HG02798 (cell line): ENCODE results near the gene OCA2.
"Not testable (repeated sequence)": the region's sequence is repeated elsewhere in the genome, so short reads cannot be mapped to it uniquely, and the experiment has no call there.

Experiments used
- ATAC-seq: cut with Tn5 transposase; IDR thresholded peaks from one replicate; pipeline ENCODE4 v1.9.1; 2021; ENCODE audit warnings: mild to moderate bottlenecking; ENCODE audit not compliant: unreplicated experiment, poor library complexity

OCA2 gene

DNA sequence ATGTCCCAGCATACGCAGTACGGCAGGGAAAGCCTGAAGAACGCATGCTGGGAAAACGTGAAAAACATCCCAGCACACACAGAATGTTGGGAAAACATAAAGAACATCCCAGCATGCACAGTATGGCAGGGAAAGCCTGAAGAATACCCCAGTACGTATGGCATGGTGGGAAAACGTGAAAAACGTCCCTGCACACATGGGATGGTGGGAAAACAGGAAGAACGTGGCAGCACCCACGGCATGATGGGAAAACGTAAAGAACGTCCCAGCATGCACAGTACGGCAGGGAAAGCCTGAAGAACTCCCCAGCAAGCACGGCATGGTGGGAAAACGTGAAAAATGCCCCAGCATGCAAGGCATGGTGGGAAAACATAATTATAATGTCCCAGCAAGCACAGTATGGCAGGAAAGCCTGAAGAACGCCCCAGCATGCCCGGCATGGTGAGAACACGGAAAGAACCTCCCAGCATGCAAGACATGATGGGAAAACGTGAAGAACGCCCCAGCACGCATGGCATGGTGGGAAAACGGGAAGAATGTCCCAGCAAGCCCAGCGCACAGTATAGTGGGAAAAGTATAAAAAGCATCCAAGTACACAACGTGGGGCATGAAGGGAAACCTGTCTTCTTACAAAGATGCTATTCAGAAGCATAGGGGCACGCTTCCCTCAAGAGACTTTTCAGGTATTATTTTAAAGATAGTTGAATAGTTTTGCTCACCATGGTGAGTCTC lies 128.3 kb downstream of the OCA2 start:
- no peak for ATAC-seq

- ATAC-seq, result no peak
These were observed 131.6 kb downstream of the OCA2 start for GRCh38 chr15:27967541-27967940.

GRCh38 chr15:27965546-27965945 lies 133.6 kb downstream of the OCA2 start:
- no peak for ATAC-seq

- ATAC-seq, result no peak
These were observed 137.3 kb downstream of the OCA2 start for GRCh38 chr15:27961801-27962200.

GRCh38 chr15:27958911-27959578 lies 140.1 kb downstream of the OCA2 start:
- ATAC-seq, result no peak

DNA sequence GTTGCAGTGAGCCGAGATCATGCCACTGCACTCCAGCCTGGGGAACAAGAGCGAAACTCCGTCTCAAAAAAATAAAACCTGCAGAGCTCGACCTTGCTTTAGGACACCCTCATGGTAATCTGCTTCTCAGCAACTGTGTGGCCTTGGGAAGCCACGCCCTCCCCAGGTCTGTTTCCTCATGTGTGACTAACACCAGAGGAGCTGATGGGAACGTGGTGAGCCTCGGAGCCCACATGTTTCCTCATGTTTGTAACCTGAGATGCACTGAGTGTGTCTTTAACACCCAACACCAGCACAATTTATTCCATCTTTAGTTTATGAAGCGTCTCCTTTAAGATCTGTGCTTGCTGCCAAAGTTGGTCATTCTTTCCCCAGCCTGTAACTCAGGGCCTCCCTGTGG lies 142.8 kb downstream of the OCA2 start:
- no peak for ATAC-seq

DNA sequence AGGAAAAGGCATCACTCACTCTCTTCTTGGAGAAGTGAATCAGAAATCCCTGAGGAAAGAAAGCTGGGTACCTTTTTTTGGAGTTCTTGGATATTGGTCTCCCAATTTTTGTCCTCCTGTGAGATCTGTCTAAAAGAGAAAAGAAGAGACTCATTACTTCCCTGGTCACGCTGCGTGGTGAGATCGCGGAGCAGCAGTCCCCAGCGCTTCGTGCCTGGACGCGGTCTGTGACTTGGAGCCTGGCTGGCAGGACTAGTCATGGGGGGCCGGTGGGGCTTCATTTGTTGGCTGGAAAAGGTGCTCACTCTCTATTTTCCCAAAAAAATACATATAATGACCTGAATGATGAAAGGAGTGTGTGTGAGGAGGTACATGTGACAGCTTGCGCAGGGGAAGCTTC lies 144.0 kb downstream of the OCA2 start:
- no peak for ATAC-seq

- ATAC-seq, result not testable (repeated sequence)
These were observed 146.5 kb downstream of the OCA2 start for GRCh38 chr15:27952593-27952992.

DNA sequence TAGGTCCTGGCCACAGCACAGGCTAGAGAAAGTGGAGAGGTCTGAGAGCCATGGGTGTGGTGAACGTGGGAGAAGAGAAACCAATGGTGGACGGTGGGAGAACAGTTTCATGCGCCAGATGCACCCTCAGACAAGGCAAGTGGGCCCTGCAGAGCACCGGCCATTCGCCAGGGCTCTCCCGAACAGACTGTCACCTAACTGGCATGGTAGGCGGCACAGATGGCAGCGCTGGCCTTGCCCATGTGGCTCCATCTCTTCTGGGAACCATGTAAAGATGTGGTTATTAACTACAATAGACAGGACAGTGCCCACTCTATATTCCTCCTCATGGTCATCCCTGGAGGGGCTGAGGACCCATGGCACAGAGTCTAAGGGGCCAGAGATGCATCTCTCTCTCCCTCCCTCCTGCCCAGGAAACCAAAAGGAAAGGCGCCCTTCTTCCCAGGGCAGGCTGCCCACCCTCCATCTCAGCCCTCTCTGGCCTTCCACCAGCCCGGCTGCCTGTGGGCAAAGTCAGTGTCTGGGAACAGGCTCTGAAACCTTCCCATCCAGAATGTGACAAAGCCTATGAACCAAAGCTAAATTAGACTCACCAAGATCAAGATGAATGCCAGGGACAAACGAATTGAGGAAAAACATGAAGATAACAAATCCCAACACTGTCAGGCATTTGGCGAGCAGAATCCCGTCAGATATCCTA lies 147.8 kb downstream of the OCA2 start:
- no peak for ATAC-seq

- ATAC-seq, result no peak
These were observed 150.0 kb downstream of the OCA2 start for GRCh38 chr15:27949089-27949488.

DNA sequence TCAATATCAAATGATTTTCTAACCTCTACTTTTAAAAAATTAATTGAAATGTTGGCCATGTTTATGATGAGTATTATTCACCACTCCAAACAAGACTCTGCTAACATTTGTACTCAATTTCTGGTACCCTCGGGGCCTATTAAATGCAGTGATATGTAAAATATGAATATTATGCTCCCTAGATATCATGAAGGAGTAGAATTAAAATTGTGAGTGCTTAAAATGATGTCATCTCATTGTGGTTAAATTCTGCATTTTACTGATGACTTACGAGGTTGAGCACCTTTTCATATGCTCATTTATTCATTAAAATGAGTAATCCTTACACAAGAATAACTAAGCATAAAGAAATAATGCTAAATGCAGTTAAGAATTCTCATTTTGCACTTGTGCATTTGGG lies 159.9 kb downstream of the OCA2 start:
- ATAC-seq, result no peak

- no peak for ATAC-seq
These were observed 161.3 kb downstream of the OCA2 start for GRCh38 chr15:27937851-27938250.

GRCh38 chr15:27936164-27936563 lies 163.0 kb downstream of the OCA2 start:
- no peak for ATAC-seq

DNA sequence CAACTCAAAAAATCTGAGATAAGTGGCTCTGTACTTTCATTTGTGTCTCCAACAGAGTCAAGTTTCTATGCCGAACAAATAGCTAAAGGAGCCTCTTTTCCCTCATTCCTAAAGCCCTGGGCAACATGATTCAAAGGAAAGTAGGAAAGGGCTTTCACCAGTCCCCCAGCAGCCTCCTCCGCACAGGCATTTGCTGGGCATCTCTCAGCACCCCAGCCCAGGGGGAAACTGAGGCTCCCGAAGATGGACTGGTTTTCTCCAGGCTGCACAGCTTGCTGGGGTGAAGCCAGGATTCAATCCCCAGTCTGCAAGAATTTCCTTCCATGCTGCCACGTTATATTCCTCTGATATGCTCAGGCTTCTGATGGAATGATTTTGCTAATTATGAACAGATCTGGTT lies 163.8 kb downstream of the OCA2 start:
- ATAC-seq, result no peak

DNA sequence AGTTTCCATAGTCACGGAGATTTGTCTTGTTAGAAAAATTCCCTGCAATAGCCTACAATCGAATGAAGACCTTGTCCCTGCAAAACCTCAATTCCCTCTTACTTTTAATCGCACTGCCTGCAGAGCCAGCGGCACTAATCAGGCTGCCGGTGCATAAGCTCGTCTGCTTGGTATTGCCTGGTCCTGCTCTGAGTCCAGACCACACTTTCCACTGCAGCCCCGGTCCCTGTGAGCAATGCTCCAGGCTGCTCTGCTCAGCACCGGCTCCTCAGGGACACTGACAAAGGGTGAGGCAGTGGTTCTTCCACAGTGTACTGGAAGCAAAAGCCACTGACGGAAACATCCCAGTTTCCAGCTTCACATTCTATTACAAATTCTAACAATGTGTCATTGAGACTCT lies 164.3 kb downstream of the OCA2 start:
- no peak for ATAC-seq

DNA sequence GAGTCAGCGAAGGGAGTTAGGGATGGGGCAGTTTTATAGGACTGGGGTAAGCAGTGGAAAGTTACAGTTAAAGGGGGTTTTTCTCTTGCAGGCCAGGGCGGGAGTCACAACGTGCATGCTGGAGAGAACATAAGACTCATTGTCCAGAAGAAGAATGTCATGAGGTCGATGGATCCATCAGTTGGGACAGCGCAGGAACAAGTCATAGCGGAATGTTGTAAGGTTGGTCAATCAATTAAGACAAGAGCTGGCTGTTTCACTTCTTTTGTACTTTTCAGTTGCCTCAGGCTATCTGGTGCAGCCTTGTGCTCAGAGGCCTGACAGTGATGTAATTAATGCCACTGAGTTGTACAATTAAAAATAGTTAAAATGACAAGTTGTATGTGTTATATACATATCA lies 165.6 kb downstream of the OCA2 start:
- ATAC-seq, result no peak

- no peak for ATAC-seq
These were observed 166.5 kb downstream of the OCA2 start for GRCh38 chr15:27932600-27932999.

GRCh38 chr15:27928386-27928785 lies 170.7 kb downstream of the OCA2 start:
- no peak for ATAC-seq

DNA sequence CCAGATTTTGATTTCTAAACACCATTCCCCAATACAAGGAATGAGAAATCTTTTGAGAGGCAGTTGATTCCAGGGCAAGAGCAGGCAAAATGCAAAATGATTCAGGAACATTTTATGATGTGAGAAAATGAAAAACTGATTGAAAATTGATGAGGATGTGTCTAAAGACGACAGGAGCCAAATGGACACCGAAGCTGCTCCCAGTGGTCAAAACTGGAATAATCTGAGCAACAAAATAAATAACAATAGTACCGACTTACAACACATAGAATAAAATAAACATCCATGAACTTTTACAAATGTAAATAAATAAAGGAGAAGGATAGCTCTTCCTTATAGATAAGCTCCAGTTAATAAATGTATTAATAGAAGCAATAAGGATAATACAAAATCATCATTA lies 186.8 kb downstream of the OCA2 start:
- no peak for ATAC-seq

DNA sequence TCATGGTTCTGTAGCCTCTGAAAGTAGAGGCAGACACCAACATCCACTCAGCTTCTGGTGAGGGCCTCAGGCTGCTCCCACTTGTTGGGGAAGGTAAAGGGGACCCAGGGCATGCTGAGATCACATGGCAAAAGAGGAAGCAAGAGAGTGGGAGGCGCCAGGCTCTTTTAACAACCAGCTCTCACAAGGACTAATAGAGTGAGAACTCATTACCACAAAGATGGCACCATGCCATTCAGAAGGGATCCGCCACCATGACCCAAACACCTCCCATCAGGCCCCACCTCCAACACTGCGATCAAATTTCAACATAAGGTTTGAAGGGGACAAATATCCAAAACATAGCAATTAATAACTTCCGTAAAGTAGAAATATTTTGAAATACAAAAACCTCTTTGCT lies 192.3 kb downstream of the OCA2 start:
- ATAC-seq, result no peak

DNA sequence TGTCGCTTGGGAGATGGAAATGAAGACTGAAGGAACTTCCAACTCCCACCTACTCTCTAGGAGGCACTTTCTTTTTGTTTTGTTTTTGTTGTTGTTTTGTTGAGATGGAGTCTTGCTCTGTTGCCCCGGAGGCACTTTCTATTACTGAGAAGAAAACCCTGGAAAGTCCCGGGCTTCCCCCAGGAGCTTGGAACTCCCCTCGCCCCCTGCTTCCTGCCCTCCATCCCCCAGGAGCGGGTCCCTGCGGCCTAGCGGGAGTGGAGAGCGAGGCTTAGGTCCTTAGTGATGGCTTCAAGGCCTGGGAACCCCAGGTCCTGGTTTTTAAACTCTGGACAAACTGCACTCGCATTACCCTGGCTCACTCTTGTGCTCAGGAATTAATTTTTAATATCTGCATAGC lies 195.7 kb downstream of the OCA2 start:
- ATAC-seq, result no peak
